ENCODE measurements around the gene GRID1. TPM values are rescaled to one million over a fixed set of nuclear protein-coding genes. Genes with fewer than 3 reads are reported as not detected.

Gene GRID1
- polyA plus RNA-seq, 1 of the 3 experiments (the other 2 are of a cell fraction): 0.13 TPM

DNA sequence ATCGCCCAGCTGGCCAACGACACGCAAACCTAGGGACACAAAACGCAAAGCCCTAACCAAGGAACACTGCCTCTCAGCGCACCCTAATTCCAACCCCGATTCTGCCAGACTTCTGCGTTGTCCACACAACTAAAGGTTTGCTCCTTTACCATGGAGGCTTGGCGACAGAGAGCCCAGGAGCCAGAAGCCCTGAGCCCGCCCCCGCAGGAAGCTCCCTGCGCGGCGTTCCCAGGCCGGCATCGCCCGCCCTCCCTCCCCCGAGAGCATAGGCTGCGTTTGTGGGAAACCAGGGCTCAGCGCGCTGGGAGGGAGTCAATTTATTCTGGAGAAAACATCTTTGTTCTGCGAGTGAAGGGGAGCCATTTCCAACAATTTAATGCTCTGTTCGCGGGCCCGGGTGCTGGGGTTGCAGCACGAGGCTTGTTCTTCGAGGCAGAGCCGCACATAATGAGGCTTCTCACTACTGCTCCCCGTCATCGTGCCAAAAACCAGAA lies 103.9 kb downstream of the GRID1 start:
- POLR2A ChIA-PET: interaction anchor here (0.6 to 1.0 kb wide), 2 partner anchors 25 to 1935 kb away, joined by 3 read pairs; partner anchors contain the start of gene CCSER2
- no peak overlapping the region for H2AFZ ChIP-seq (ENCODE audit: low read depth)
- TF ChIP-seq IRF3 (IDR thresholded peaks at IDR 0.05; ENCODE audit: low read depth, low read length) (no peak), USF2 (IDR thresholded peaks at IDR 0.05; ENCODE audit: borderline replicate concordance, low read depth, low read length) (no peak), RAD21 (IDR thresholded peaks at IDR 0.05; ENCODE audit: low read length) (no peak), MEF2A (IDR thresholded peaks at IDR 0.05; ENCODE audit: borderline replicate concordance, low read depth) (no peak), POLR2AphosphoS5 (IDR thresholded peaks at IDR 0.05; ENCODE audit: low read depth, low read length) (no peak), TCF12 (IDR thresholded peaks at IDR 0.05) (no peak), GATA2 (CRISPR knock-in tag; IDR thresholded peaks at IDR 0.05) (no peak), FOSL2 (IDR thresholded peaks at IDR 0.05; ENCODE audit: borderline replicate concordance, low read depth) (no peak), FOXM1 (IDR thresholded peaks at IDR 0.05; ENCODE audit: low read depth) (no peak), SMC3 (IDR thresholded peaks at IDR 0.05; ENCODE audit: low read depth, low read length) (no peak), NFIC (IDR thresholded peaks at IDR 0.05; ENCODE audit: borderline replicate concordance) (no peak), SIN3A (IDR thresholded peaks at IDR 0.05; ENCODE audit: borderline replicate concordance, low read depth, low read length) (no peak), RFX5 (IDR thresholded peaks at IDR 0.05; ENCODE audit: low read length) (no peak), CHD2 (IDR thresholded peaks at IDR 0.05; ENCODE audit: low read length, partially characterized antibody) (no peak), TEAD4 (IDR thresholded peaks at IDR 0.05; ENCODE audit: borderline replicate concordance, insufficient read depth) (no peak), RCOR1 (IDR thresholded peaks at IDR 0.05; ENCODE audit: low read length) (no peak), TAF1 (IDR thresholded peaks at IDR 0.05; ENCODE audit: borderline replicate concordance, low read depth, low read length) (no peak), RXRA (IDR thresholded peaks at IDR 0.05; ENCODE audit: borderline replicate concordance, low read depth) (no peak)
- TF ChIP-seq, protein P1, sequence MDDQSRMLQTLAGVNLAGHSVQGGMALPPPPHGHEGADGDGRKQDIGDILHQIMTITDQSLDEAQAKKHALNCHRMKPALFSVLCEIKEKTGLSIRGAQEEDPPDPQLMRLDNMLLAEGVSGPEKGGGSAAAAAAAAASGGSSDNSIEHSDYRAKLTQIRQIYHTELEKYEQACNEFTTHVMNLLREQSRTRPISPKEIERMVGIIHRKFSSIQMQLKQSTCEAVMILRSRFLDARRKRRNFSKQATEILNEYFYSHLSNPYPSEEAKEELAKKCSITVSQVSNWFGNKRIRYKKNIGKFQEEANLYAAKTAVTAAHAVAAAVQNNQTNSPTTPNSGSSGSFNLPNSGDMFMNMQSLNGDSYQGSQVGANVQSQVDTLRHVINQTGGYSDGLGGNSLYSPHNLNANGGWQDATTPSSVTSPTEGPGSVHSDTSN (IDR thresholded peaks at IDR 0.05): no peak
- TF ChIP-seq, protein P2, sequence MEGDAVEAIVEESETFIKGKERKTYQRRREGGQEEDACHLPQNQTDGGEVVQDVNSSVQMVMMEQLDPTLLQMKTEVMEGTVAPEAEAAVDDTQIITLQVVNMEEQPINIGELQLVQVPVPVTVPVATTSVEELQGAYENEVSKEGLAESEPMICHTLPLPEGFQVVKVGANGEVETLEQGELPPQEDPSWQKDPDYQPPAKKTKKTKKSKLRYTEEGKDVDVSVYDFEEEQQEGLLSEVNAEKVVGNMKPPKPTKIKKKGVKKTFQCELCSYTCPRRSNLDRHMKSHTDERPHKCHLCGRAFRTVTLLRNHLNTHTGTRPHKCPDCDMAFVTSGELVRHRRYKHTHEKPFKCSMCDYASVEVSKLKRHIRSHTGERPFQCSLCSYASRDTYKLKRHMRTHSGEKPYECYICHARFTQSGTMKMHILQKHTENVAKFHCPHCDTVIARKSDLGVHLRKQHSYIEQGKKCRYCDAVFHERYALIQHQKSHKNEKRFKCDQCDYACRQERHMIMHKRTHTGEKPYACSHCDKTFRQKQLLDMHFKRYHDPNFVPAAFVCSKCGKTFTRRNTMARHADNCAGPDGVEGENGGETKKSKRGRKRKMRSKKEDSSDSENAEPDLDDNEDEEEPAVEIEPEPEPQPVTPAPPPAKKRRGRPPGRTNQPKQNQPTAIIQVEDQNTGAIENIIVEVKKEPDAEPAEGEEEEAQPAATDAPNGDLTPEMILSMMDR (IDR thresholded peaks at IDR 0.05): no peak
- no peaks in the 10 kb centered on the region for H3K79me2 ChIP-seq (ENCODE audit: insufficient read depth)
- CTCF ChIA-PET: interaction anchor here (0.6 to 5.3 kb wide), 16 partner anchors 9 to 123 kb away, joined by 3 to 32 read pairs (median 4); partner anchors contain the start of gene GRID1
- H3K4me2 ChIP-seq: no peak overlapping the region
- no peaks in the 10 kb centered on the region for H4K20me1 ChIP-seq (ENCODE audit: insufficient read depth)
- no peak overlapping the region for H3K27ac ChIP-seq (ENCODE audit: low read depth in 2 of 2, low read length in 1 of 2)
- H3K9ac ChIP-seq: no peak overlapping the region
- no peaks in the 10 kb centered on the region for H3K27me3 ChIP-seq (ENCODE audit: insufficient read depth)
- no peaks in the 10 kb centered on the region for H3K36me3 ChIP-seq (replicated peaks in 1 of 2; ENCODE audit: control insufficient read depth in 1 of 2, insufficient read depth in 2 of 2, low read length in 1 of 2)
- DNase-seq: no peak
- 77% methylated on average over 21 of the region's 29 CpGs for WGBS (ENCODE audit: low lambda C conversion rate)
- H3K4me3 ChIP-seq (ENCODE audit: low read depth in 2 of 2, low read length in 1 of 2): no peak overlapping the region
- H3K9me2 ChIP-seq: no peaks in the 10 kb centered on the region
- H3K9me3 ChIP-seq: no peaks in the 10 kb centered on the region
- H3K4me1 ChIP-seq (ENCODE audit: control insufficient read depth in 1 of 2, insufficient read depth in 2 of 2, low read depth in 1 of 2, low read length in 1 of 2): peaks cover 0 to 53% of the 10 kb centered on the region in 2 experiments; a peak in 2 of 4 replicates
- no peaks in the 10 kb centered on the region for H3F3A ChIP-seq (replicated peaks; ENCODE audit: insufficient read depth)
